WTC11 (cell line): ENCODE measurements around the gene SHOC1. TPM values are rescaled to one million over a fixed set of nuclear protein-coding genes. Genes with fewer than 3 reads are reported as not detected.

Source experiments
- ATAC-seq: fragments of 200-7000 bp; cut with Tn5 transposase; 2 replicates; pipeline ENCODE4 v1.10.0; 2021; ENCODE audit warnings: mild to moderate bottlenecking, moderate library complexity
- CTCF ChIA-PET: fragments of 300-600 bp; sonication (Branson Sonifier 250); formaldehyde crosslinking; loops from one replicate; lab custom pipeline; 2021; ENCODE audit warnings: antibody characterized with exemption; lab: Charles Lee
- POLR2A ChIA-PET: fragments of 350-600 bp; sonication (Branson Sonifier 250); formaldehyde crosslinking; loops from one replicate; lab custom pipeline; 2021; ENCODE audit warnings: antibody characterized with exemption; lab: Charles Lee
- DNase-seq: peaks from one replicate; pipeline ENCODE4 v3.0.0; 2021; ENCODE audit warnings: low spot score
- H3K27ac Mint-ChIP-seq: 2 replicates; pipeline ENCODE4 v1.8.0; 2021; ENCODE audit warnings: mixed read lengths
- H3K27me3 Mint-ChIP-seq: 2 replicates; pipeline ENCODE4 v1.8.0; 2021; ENCODE audit warnings: low read depth, mild to moderate bottlenecking, moderate library complexity, mixed read lengths
- H3K36me3 Mint-ChIP-seq: 2 replicates; pipeline ENCODE4 v1.8.0; 2021; ENCODE audit warnings: mixed read lengths
- H3K4me1 Mint-ChIP-seq: 2 replicates; pipeline ENCODE4 v1.8.0; 2022; ENCODE audit warnings: mixed read lengths
- H3K4me3 Mint-ChIP-seq: 2 replicates; pipeline ENCODE4 v1.8.0; 2021; ENCODE audit warnings: mild to moderate bottlenecking, moderate library complexity, mixed read lengths
- H3K9me3 Mint-ChIP-seq: 2 replicates; pipeline ENCODE4 v1.8.0; 2021; ENCODE audit warnings: mixed read lengths
- CBFB ChIP-seq: sonication (generic); formaldehyde crosslinking; IDR thresholded peaks from 2 replicates; pipeline ENCODE4 v1.8.1; 2022; ENCODE audit warnings: mild to moderate bottlenecking, low read depth, missing genetic modification reagents
- EMX1 ChIP-seq: fragments of 250-450 bp; sonication (Bioruptor Pico); IDR thresholded peaks from 2 replicates; pipeline ENCODE4 v1.8.0; 2021; ENCODE audit warnings: mild to moderate bottlenecking
- GABPB1 ChIP-seq: sonication (generic); formaldehyde crosslinking; IDR thresholded peaks from 2 replicates; pipeline ENCODE4 v1.8.1; 2023; ENCODE audit warnings: mild to moderate bottlenecking, missing genetic modification reagents
- GRHL2 ChIP-seq: fragments of 250-450 bp; sonication (Bioruptor Pico); IDR thresholded peaks from 2 replicates; pipeline ENCODE4 v1.8.0; 2022; ENCODE audit warnings: mild to moderate bottlenecking, moderate library complexity; ENCODE audit not compliant: insufficient replicate concordance, severe bottlenecking
- IRF2 ChIP-seq: sonication (generic); formaldehyde crosslinking; IDR thresholded peaks from 2 replicates; pipeline ENCODE4 v1.8.0; 2022; ENCODE audit warnings: low read depth, missing genetic modification reagents, borderline replicate concordance
- MAX ChIP-seq: sonication (generic); formaldehyde crosslinking; IDR thresholded peaks from 2 replicates; pipeline ENCODE4 v1.8.0; 2022; ENCODE audit warnings: mild to moderate bottlenecking, missing genetic modification reagents
- MYBL2 ChIP-seq: sonication (generic); formaldehyde crosslinking; IDR thresholded peaks from 2 replicates; pipeline ENCODE4 v1.8.1; 2023; ENCODE audit warnings: mild to moderate bottlenecking, moderate library complexity, missing genetic modification reagents
- NFYB ChIP-seq: sonication (generic); formaldehyde crosslinking; conservative IDR thresholded peaks from 2 replicates; pipeline ENCODE4 v1.8.0; 2022; ENCODE audit warnings: low read depth, missing genetic modification reagents
- NR2C2 ChIP-seq: sonication (generic); formaldehyde crosslinking; IDR thresholded peaks from 2 replicates; pipeline ENCODE4 v1.8.0; 2022; ENCODE audit warnings: mild to moderate bottlenecking, missing genetic modification reagents
- NR3C1 ChIP-seq: sonication (generic); formaldehyde crosslinking; conservative IDR thresholded peaks from 2 replicates; pipeline ENCODE4 v1.8.1; 2023; ENCODE audit warnings: low read depth, mild to moderate bottlenecking, missing genetic modification reagents
- OVOL2 ChIP-seq: fragments of 250-450 bp; sonication (Bioruptor Pico); IDR thresholded peaks from 2 replicates; pipeline ENCODE4 v1.9.0; 2021; ENCODE audit warnings: mild to moderate bottlenecking, borderline replicate concordance
- RELA ChIP-seq: sonication (generic); formaldehyde crosslinking; IDR thresholded peaks from 2 replicates; pipeline ENCODE4 v1.8.1; 2022; ENCODE audit warnings: missing genetic modification reagents, mild to moderate bottlenecking, borderline replicate concordance
- SMAD3 ChIP-seq: sonication (generic); formaldehyde crosslinking; IDR thresholded peaks from 2 replicates; pipeline ENCODE4 v1.8.0; 2022; ENCODE audit warnings: missing genetic modification reagents, mild to moderate bottlenecking, borderline replicate concordance
- SOX15 ChIP-seq: fragments of 250-450 bp; sonication (Bioruptor Pico); IDR thresholded peaks from 2 replicates; pipeline ENCODE4 v1.9.0; 2021; ENCODE audit warnings: mild to moderate bottlenecking
- TCF7 ChIP-seq: sonication (generic); formaldehyde crosslinking; IDR thresholded peaks from 2 replicates; pipeline ENCODE4 v1.8.0; 2022; ENCODE audit warnings: mild to moderate bottlenecking, low read depth, missing genetic modification reagents, moderate library complexity
- TEAD4 ChIP-seq: sonication (generic); formaldehyde crosslinking; IDR thresholded peaks from 2 replicates; pipeline ENCODE4 v1.8.0; 2022; ENCODE audit warnings: mild to moderate bottlenecking, missing genetic modification reagents
- ZBTB21 ChIP-seq: sonication (generic); formaldehyde crosslinking; IDR thresholded peaks from 2 replicates; pipeline ENCODE4 v1.8.1; 2023; ENCODE audit warnings: mild to moderate bottlenecking, missing genetic modification reagents, borderline replicate concordance
- ZNF121 ChIP-seq: sonication (generic); formaldehyde crosslinking; IDR thresholded peaks from 2 replicates; pipeline ENCODE4 v1.8.0; 2023; ENCODE audit warnings: missing genetic modification reagents
- ZNF138 ChIP-seq: sonication (generic); formaldehyde crosslinking; conservative IDR thresholded peaks from 2 replicates; pipeline ENCODE4 v1.8.1; 2022; ENCODE audit warnings: mild to moderate bottlenecking, moderate library complexity, missing genetic modification reagents
- ZNF219 ChIP-seq: sonication (generic); formaldehyde crosslinking; IDR thresholded peaks from 2 replicates; pipeline ENCODE4 v1.8.0; 2023; ENCODE audit warnings: missing genetic modification reagents, mild to moderate bottlenecking, borderline replicate concordance
- ZNF263 ChIP-seq: sonication (generic); formaldehyde crosslinking; IDR thresholded peaks from 2 replicates; pipeline ENCODE4 v1.8.1; 2022; ENCODE audit warnings: low read depth, mild to moderate bottlenecking, moderate library complexity, missing genetic modification reagents
- total RNA-seq: library from RNA; stranded (reverse); gene quantifications from 3 replicates; pipeline ENCODE4 v1.2.3, GENCODE V29; 2021
- TF ChIP-seq, protein P1 (sequence below): sonication (generic); formaldehyde crosslinking; IDR thresholded peaks from 2 replicates; pipeline ENCODE4 v1.8.0; 2022; ENCODE audit warnings: mild to moderate bottlenecking, missing genetic modification reagents
- TF ChIP-seq, protein P2 (sequence below): sonication (generic); formaldehyde crosslinking; IDR thresholded peaks from 2 replicates; pipeline ENCODE4 v1.8.0; 2022; ENCODE audit warnings: mild to moderate bottlenecking, missing genetic modification reagents
- TF ChIP-seq, protein P3 (sequence below): sonication (generic); formaldehyde crosslinking; IDR thresholded peaks from 2 replicates; pipeline ENCODE4 v1.8.0; 2023; ENCODE audit warnings: mild to moderate bottlenecking, missing genetic modification reagents

SHOC1 gene
- total RNA-seq, 1 experiment from 2014 or later = not detected

DNA sequence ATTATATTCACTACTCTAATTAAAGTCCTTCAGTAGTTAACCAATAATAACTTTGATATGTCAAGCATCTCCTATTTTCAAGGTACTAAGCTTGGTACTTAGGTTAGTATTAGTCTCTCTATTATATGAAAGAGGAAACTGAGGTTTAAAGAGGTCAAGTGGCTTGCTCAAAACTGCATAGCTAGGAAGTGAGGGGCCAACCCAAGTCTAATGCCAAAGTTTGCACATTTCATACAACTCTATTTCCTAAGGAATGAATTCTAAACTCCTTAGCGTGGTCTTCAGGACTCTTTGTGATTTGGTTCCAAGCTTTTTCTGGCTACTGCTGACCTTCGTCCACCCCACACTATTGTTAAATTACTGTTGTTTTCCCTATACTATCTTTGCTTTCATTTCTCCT is 9.9 kb upstream of the SHOC1 start:
- H3K9me3 Mint-ChIP-seq = no peaks in the 10 kb centered on the region
- no peak overlapping the region for H3K4me3 Mint-ChIP-seq
- TF ChIP-seq, protein P1, sequence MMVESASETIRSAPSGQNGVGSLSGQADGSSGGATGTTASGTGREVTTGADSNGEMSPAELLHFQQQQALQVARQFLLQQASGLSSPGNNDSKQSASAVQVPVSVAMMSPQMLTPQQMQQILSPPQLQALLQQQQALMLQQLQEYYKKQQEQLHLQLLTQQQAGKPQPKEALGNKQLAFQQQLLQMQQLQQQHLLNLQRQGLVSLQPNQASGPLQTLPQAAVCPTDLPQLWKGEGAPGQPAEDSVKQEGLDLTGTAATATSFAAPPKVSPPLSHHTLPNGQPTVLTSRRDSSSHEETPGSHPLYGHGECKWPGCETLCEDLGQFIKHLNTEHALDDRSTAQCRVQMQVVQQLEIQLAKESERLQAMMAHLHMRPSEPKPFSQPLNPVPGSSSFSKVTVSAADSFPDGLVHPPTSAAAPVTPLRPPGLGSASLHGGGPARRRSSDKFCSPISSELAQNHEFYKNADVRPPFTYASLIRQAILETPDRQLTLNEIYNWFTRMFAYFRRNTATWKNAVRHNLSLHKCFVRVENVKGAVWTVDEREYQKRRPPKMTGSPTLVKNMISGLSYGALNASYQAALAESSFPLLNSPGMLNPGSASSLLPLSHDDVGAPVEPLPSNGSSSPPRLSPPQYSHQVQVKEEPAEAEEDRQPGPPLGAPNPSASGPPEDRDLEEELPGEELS (CRISPR knock-in tag) = no peak
- TF ChIP-seq ZBTB21 (CRISPR knock-in tag) = no peak
- no peak for TF ChIP-seq NR3C1 (CRISPR knock-in tag)
- no peak for TF ChIP-seq OVOL2 (CRISPR knock-in tag)
- no peak for TF ChIP-seq SMAD3 (CRISPR knock-in tag)
- no peak for TF ChIP-seq ZNF219
- no peak for TF ChIP-seq GABPB1
- no peak for TF ChIP-seq EMX1 (CRISPR knock-in tag)
- TF ChIP-seq ZNF121 (CRISPR knock-in tag) = no peak
- TF ChIP-seq, protein P2, sequence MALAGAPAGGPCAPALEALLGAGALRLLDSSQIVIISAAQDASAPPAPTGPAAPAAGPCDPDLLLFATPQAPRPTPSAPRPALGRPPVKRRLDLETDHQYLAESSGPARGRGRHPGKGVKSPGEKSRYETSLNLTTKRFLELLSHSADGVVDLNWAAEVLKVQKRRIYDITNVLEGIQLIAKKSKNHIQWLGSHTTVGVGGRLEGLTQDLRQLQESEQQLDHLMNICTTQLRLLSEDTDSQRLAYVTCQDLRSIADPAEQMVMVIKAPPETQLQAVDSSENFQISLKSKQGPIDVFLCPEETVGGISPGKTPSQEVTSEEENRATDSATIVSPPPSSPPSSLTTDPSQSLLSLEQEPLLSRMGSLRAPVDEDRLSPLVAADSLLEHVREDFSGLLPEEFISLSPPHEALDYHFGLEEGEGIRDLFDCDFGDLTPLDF (CRISPR knock-in tag) = no peak
- TF ChIP-seq MYBL2 (CRISPR knock-in tag) = no peak
- TF ChIP-seq, protein P3, sequence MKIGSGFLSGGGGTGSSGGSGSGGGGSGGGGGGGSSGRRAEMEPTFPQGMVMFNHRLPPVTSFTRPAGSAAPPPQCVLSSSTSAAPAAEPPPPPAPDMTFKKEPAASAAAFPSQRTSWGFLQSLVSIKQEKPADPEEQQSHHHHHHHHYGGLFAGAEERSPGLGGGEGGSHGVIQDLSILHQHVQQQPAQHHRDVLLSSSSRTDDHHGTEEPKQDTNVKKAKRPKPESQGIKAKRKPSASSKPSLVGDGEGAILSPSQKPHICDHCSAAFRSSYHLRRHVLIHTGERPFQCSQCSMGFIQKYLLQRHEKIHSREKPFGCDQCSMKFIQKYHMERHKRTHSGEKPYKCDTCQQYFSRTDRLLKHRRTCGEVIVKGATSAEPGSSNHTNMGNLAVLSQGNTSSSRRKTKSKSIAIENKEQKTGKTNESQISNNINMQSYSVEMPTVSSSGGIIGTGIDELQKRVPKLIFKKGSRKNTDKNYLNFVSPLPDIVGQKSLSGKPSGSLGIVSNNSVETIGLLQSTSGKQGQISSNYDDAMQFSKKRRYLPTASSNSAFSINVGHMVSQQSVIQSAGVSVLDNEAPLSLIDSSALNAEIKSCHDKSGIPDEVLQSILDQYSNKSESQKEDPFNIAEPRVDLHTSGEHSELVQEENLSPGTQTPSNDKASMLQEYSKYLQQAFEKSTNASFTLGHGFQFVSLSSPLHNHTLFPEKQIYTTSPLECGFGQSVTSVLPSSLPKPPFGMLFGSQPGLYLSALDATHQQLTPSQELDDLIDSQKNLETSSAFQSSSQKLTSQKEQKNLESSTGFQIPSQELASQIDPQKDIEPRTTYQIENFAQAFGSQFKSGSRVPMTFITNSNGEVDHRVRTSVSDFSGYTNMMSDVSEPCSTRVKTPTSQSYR (CRISPR knock-in tag) = no peak
- no peak for TF ChIP-seq NFYB (CRISPR knock-in tag)
- TF ChIP-seq ZNF138 (CRISPR knock-in tag) = no peak
- TF ChIP-seq NR2C2 (CRISPR knock-in tag) = no peak
- TF ChIP-seq RELA (CRISPR knock-in tag) = no peak
- TF ChIP-seq GRHL2 (CRISPR knock-in tag) = no peak
- no peak for TF ChIP-seq ZNF263
- no peak for TF ChIP-seq IRF2 (CRISPR knock-in tag)
- ATAC-seq = no peak
- ChIA-PET CTCF (no interaction called here), POLR2A (no interaction called here)
- H3K27me3 Mint-ChIP-seq = no peaks in the 10 kb centered on the region
- H3K36me3 Mint-ChIP-seq = no peaks in the 10 kb centered on the region
- H3K27ac Mint-ChIP-seq = no peak overlapping the region
- DNase-seq = no peak
- no peaks in the 10 kb centered on the region for H3K4me1 Mint-ChIP-seq

DNA sequence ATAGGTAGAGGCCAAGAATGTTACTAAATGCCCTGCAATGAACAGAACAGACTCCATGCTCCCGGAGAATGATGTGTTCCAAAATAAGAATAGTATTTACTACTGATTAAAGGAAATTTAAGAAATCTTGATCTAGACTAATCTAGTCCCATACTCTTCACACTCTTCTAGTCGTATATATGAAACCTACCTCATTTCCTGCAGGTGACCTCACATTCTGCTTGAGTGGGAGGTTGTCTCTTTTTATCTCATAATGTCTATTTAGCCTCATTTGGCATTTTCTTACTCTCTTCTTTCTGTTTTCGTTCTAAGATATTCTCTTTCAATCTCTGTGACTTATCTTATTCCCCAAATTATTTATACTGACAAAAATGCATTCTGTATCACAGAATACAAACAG is 9.2 kb upstream of the SHOC1 start:
- Mint-ChIP-seq H3K27ac (no peak overlapping the region), H3K27me3 (no peaks in the 10 kb centered on the region), H3K9me3 (no peaks in the 10 kb centered on the region), H3K36me3 (no peaks in the 10 kb centered on the region), H3K4me1 (no peaks in the 10 kb centered on the region), H3K4me3 (no peak overlapping the region)
- ATAC-seq (no peak), DNase-seq (no peak)
- ChIA-PET CTCF (interaction anchor here (0.6 to 0.7 kb wide), 2 partner anchors 62 to 159 kb away, joined by 3 read pairs; no protein-coding TSS in a partner anchor), POLR2A (no interaction called here)
- TF ChIP-seq GABPB1 = no peak
- no peak for TF ChIP-seq SMAD3 (CRISPR knock-in tag)
- TF ChIP-seq SOX15 (CRISPR knock-in tag) = no peak
- no peak for TF ChIP-seq MAX (CRISPR knock-in tag)
- TF ChIP-seq TEAD4 (CRISPR knock-in tag) = no peak
- no peak for TF ChIP-seq IRF2 (CRISPR knock-in tag)
- TF ChIP-seq CBFB (CRISPR knock-in tag) = no peak
- no peak for TF ChIP-seq TCF7 (CRISPR knock-in tag)
- TF ChIP-seq, protein P3 (CRISPR knock-in tag) = no peak
